Activated T-cell treated with anti-CD3 and anti-CD28 coated beads for 4 hours (primary cell): ENCODE measurements around the gene DCLK1.

Source experiments
- DNase-seq: peaks from one replicate; pipeline ENCODE4 v3.0.0-alpha.2; 2020

The DCLK1 gene

DNA sequence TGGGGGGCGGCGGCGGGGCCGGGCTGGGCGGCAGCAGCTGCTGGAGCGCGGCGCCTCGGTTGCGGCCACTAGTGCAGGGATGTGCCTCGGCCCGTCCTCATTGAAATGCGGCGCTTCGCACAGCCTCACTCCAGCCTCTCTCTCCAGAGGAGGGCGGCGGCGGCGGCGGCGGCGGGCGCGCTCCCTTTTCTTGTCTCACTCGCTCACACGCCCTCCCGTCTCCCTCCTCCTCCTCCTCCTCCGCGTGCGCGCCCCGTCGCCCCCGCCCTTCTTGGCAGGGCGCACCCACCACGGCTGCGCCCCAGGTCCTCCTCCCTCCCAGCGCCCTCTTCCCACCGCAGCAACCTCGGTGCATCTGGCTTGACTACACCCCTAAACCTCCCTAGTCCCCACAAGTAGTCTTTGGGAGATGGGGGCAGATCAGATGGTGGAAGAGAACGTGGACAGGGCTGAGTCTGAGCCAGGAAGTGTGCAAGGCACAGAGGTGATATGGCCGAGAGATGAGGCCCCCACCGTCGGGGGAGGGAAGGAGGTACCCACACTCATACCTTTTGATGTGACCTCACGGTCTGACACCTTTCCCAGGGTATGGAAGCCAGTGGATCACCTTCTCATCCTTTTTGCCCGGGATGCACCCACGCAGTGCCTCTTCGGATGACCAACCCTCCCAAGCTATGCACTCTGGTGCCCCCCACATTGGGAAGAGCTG, at the start of gene DCLK1:
TSS of gene DCLK1 (minus strand) at position 161 of the 709 bp plus-strand sequence.
- no peak for DNase-seq

DNA sequence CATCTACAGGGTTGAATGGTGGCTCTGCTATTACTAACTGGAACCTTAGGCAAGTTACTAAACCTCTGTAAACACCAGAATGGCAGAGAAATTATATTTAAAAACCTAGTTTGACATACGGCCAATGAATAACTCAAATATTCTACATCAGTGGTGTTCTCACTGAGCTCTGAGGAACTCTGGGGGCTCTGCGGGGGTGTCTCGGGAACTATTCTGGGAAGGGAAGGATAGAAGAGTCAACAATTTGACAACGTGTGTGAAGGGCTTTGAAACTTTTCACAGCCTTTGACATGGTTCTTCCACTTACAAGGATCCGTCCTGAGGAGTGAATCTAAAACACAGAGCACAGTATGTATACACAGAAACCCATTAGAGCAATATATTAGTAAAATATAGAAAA, 44.4 kb upstream of the DCLK1 start:
- DNase-seq: no peak

DNA sequence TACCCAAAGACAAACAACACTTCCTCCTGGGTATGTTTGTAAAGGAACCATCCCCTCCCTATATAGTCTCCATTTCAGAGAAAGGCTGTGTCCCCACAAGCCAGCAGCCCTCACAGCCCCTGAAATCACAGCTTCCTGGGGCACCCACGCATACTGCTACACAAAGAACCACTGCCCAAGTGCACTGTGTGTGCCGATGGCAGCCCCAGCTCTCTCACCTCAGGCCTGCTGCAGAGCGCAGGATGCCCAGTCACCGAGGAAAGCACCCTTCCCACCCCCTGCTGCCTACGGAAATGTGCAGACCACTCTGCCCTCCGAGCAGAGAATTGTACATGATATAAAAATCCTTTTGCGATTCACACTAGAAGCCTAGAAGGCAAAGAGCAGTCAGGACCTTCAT, 43.7 kb upstream of the DCLK1 start:
- DNase-seq: no peak

DNA sequence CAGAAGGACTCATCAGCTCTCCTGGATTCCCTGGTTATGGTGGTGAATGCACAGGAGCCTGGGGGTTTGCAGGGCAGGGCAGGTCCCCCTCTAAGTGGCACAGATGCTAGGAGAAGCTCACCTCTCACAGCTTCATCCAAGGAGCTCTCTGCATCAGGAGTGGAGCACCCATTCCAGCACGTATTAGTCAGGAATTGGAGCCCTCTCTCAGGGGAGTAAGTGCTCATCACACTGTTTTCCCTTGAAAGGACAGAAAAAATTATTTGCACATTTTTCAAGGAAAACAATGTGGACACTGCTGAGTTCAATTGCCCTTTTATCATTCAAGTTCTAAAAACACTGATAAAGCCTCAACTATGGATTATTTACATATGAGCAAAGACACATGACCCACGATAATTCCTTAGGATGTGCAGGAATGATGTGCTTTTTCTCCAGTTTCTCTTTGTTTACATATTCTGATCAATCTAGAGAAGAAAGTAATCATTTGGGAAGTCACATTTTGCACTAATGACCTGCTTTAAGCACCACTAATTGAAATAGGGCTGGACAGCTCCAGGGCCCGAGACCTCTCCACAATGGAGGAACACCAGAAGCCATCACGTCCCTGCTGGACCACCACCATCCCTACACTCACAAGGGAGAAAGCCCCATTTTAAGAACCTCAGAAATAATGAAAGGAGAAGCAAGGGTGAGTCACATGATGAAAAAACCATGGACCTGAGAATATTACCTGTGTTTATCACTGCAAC, 42.6 kb upstream of the DCLK1 start:
- DNase-seq: no peak

DNA sequence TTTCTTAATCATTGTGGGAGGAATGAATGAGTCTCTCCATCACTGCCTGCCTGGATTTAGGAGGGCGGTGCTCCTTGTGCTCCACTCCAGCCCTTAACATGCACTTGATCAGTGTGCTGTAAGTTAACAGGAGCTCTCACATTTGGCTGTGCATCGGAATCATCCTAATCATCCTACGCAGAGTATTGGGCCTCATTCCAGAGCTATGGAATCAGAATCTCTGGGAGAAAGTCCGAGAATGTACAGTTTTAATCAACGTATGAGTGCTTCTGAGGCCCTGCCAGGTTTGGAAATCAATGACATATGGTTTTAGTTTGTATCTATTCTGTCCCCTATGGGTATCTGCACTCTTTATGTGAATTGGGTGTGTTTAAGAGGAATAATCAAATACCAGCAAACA, 34.9 kb upstream of the DCLK1 start:
- no peak for DNase-seq

DNA sequence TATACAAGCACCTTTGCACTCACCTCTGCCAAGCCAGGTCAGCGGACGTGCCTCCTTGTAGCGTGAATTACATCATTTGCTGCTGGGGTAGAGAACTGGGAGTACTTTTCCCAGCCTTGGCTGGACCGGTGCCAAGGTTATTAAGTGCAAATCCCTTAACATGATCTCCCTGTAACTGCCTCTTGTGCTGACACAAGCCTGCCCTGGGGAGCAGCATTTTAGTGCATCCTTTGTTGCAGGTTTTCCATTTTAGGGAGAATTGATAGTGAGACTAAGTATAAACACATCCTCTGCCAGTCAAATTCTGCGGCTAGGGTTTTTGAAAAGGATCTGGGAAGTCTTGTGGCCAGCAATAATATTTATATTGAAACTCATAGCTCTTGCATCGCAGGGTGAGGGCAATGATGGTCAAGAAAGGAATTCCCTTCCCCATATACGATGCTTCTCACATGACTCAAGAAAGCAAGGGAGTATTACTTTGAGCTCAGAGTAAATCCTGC, 32.7 kb upstream of the DCLK1 start:
- no peak for DNase-seq

DNA sequence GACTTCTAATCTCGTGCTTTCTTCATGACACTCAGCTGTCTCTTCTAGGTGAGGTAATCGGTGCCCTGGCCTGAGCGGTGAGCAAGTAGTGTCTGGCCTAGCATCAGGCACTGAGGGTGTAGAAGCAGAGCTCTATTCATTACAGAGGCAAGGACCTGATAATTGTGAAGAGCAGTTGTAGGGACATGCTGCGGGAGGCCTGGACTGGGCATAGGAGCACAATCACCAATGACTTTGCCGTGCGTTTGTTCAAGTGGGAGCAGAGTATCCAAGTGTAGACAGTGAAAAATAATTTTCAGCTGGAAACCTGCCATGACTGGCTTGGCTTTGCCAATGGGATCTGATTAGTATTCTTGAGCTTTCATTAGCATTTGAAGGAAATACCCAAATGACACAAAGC, 32.1 kb upstream of the DCLK1 start:
- DNase-seq: no peak

DNA sequence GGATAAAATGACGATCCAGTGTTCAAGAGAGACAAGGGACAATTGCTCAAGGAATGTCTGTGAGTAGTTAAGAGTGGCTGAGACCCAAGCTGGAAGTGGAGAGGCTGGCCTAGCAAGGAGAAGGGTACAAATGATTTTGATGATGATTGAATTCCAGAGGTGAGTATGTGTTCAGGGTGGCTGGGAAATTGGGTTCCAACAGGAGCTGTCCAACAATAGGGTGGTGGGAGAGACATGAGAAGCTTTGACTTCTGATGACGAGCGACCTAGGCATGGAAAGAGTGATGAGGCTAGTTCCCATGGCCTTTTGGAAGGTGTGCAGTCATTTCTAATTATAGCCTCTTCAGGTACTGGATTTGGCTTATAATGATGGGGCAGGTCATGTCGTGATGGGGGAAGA, 29.1 kb upstream of the DCLK1 start:
- DNase-seq: no peak

DNA sequence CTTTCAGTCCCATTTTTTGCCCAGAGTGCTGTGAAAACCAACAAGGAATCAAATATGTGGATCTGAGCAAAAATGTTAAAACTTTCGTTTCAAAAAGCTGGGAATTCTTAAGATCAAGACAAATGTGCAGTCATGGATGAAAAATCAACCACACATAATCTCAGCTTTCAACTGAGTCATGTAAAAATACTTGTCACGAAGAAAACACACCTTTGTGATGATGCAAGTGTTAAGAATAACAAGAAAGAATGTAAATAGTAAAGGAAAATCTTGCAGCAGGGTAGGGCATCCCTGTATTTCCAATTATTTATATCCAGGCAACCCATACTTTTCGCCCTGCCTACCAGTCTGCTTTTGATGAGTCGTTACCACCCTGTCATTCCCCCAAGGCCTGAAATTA, 27.4 kb upstream of the DCLK1 start:
- DNase-seq: no peak

DNA sequence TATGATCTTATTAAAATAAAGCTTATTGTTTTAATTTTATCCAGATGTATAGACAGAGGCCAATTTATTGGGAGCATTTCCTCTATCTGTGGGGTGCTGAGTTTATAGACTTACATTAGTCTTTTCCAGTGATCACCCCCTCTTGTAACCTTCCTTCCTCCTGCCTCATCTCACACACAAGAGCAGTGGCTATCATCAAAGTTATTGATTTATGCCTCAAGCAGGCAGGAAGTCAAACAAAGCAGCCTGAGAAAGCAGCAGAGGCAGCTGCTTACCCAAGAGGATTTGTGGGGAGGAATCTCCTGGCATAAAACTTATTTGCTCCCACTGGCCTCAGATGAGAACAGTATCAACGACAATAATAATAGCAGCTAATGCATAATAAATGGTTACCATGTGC, 26.3 kb upstream of the DCLK1 start:
- no peak for DNase-seq

DNA sequence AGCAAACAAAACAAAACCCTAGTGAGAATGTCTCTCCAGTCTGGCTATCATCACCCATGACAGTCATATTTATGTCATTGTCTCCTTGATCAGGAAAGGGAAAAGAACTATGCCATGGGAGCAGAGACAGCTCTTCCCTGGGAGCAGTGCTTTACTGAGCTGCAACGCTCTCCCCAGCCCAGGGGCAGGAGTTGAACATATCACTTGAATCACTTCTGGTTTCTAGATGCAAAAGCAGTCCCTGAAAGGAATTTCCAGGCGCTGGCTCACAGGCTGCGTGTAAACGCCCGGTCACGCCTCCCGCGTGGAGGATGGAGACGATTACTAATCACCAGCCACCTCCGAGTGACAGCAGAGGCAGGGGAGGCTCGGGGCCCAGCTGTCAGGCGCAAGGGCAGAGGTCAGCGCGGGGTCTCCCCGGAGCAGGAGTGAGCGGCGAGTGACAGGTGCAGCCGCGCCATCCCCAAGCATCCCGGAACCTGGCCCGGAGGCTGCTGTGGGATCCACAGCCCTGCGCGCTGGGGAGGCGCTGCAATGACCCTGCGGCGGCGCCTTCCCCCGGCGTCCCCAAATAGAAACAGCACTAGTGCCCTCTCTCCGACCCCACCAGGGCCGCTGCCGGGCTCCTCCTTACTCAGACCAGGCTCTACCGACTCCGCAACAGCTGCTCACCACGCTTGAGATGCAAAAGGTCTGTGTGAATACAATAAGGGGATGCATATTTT, 23.5 kb upstream of the DCLK1 start:
- no peak for DNase-seq

DNA sequence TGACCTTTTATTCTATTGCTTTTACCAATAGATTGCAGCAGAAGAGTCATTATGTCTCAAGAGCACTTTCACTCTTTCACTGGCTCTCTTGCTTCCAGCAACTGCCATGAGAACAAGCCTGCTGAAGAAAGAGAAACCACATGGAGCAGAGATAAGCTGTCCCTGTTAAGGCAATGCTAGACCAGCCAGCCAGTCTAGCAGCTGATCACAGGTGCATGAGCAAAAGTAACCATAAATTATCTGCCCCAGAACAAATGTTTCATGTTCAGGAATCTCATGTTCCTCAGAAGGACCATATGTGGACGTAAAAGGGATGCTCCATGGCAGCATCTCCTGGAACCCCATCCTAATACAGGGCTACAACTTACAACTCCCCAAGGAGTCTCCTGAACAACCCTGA, 20.4 kb upstream of the DCLK1 start:
- DNase-seq: no peak

DNA sequence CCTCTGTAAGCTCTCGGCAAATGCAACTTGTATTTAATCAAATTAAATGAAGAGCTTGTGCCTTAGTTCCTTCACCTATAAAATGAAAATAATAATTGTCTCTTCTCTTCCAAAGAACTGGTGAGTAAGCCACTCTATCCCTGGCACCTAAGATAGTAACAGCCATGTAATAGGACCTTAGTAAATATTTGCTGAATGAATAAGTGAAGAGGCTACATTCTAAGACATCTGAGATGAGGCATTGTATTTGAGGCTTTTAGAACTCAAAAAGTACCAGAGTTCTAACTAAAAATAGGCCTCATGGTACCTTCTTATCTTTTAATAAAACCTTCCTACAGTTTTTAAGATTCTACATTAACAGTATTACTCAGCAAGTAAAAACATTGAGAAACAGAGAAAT, 17.3 kb upstream of the DCLK1 start:
- DNase-seq: no peak

DNA sequence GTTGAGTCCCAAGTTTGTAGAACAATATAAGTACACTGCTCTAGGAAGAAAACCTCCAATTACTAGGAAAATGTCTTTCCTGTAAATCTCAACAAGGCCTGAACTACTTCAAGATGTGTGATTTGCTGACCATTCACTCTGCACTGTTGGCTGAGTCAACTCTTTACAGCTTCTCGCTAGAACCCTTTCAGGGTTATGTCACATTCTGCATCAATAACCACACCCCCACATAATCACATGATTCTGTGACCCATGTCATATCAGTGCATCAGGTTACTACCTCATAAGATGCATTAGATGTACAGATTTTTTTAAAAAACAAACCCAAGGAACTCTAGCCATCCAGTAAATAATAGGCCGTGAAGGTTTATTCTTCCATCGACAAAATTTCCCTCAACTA, 16.1 kb upstream of the DCLK1 start:
- no peak for DNase-seq

DNA sequence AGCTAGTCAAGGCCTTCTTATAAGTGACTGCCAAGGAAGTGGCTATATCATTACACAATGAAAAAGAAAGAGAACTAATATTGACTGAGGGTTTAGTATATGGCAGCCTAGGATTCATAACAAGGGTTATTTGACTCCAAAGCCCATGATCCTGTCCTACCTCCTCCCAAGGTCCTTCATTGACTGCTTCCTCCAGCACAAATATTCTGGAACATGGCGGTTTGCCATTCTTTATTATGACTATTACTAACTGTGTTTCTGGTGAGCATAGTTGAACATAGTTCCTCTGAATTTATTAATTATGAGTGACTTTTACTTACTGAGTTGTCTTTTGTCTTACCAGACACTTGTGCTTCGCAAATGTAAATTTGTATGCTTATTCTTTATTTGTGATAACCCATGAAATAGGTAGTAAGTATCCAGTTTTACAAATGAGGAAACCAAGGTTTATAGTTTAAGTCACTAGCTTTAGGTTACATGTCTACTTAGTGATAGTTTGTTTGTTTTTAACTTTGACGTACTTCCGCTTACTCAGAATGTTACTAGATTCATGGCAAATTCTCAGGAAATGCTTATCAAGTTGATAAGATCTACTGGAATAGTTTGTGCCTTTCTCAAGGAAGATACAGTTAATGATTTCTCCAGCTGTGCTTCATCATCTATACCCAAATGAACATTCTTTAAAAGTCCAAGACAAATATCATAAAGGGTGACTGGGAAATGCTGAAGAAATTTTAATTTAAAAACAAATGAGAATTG, 15.5 kb upstream of the DCLK1 start:
- DNase-seq: no peak

DNA sequence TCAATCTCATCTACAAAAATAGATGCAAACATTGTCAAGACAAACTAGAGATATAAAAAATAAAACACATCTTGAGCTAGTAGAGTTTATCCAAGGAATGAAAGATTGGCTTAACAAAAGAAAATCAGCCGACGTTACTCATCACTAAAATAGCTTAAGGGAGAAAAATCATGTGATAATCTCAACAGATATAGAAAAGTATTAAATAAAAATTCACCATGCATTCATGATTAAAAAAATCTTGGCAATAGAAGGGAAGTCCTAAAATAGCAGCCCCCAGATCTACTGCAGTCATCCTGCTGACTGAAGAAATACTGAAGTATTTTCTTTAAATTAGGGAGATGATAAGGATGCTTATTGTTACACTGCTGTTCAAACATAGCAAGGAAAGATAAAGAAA, 12.6 kb upstream of the DCLK1 start:
- DNase-seq: no peak

DNA sequence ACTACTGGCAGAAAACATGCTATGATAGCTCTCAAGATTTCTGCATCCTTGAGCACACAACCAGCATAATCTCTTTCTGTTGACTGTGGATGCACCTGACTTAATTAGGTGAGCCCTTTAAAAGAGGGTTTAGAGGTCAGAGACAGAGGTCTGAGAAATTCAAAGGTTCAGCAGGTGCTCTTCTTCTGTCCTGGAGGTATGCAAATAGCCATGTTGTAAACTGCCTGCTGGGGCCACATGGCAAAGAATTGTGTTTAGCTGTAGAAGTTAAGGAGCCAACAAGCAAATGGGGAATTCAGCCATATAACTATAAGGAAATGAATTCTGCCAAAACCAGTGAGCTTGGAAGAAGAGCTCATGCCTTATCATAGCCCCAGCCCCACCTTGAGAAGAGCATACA, 11.6 kb upstream of the DCLK1 start:
- no peak for DNase-seq

DNA sequence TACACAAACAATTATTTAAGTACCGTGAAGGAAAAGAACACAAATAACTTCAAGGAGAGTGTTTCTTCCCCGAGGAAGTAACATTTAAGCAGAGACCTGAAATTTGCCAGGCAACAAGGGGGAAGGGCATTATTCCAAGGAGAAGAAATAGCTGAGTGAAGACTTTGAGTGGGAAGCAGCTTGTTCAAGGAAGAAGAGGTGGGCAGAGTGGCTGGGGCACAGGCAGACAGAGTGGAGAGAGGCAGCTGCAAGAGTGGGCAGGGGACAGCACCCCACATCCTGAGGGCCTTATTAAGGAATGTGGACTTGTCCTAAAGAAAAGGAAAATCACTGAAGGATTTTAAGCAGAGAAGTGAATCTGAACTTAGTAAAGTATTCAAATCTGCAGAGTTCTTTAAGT, 4.7 kb upstream of the DCLK1 start:
- no peak for DNase-seq

DNA sequence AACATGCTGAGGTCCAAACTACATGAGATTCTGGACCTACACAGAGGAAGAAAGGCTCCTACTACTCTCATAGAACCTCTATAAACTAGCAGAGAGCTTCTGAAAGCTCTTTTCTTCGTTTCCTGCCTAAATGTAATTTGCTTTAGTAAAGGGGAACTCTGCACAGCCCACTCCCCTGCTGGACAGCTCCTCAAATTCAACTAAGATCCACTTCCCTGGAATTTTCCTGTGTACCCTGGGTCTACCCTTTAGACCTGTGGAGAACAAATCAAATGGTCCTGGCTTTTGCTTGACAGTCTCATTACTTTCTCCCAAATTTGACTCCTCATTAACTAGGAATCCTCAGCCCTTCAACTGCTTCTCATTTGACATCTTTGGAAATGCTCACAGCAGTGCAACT, 3.5 kb upstream of the DCLK1 start:
- no peak for DNase-seq

DNA sequence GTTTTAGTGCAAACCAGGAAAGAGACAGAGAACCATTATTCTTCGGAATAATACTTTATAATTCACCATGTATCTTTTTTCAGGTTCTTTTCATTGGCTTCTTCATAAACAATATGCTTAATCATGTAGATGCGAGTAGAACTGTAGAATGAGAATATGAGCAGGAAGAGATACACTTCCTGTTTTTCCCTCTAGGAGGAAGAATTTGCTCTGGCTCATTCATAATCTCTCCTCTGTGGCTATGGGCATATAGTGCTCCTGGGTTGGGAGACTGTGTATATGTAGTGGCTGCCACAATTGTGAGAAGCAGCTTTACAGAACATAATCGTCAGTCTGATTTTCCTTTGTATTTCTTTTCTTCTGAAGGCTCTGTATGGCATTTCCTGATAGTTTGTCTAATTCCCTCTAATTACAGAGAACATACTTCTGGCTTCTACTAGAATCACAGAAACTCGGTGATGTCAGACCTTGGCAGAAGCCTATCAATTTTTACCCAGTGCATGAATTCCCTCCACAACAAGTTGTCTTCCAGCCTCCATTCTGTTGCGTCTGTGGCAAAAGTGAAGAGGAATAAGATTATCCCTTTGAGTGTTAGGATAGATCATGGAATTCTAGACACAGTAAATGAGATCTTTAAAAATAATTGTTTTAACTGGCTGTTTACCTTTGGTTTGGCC, 2.9 kb upstream of the DCLK1 start:
- no peak for DNase-seq

DNA sequence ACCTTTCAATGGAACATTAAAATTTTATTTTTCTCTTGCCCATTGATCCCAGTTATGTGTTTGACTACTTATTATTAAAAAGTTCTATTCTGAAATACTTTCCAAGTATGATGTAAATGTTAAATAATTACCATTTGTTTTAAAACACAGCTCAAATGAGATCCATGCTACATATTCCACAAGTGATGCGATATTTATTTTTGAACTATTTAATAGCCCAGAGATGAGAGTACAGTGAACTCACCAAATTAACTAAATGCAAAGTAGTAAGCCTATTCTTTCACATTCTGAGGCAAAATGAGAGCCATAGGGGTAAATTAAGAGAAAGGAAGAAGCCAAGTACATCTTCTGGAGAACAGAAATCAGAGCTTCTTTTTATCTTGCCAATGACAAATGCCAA, 1.2 kb upstream of the DCLK1 start:
- no peak for DNase-seq

DNA sequence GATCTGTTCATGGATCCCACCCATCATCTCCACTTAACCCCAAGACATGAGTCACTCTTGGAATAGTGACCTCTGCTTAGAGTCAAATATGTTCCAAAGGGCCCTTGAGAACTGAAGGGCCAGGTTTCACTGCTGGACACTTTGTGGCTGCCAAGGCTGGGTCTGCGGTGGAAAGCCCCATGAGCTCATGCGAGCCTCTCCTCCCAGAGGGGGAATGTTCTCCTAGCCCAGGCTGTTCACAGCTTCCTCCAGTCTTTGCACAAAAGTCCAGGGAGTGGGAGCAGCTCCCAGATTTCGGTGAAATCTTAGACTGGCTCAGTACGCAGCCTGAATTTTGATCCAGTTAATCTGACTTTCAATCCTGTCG, 732 bp upstream of the DCLK1 start:
- no peak for DNase-seq
